Umbilical cord (tissue), 2 donors: ENCODE measurements around the gene RAB40A. TPM values are rescaled to one million over a fixed set of nuclear protein-coding genes. Genes with fewer than 3 reads are reported as not detected.
A peak's percentile ranks its signal among the peaks of the same experiment; 100 is the strongest.
"Not testable (repeated sequence)": the region's sequence is repeated elsewhere in the genome, so short reads cannot be mapped to it uniquely, and the experiment has no call there.

Experiments
- DNase-seq: peaks from one replicate; pipeline ENCODE4 v3.0.0-alpha.2; 2015; ENCODE audit warnings: low spot score
- total RNA-seq: library from RNA; depleted of rRNA; stranded (reverse); fragments of >200 nt; gene quantifications from one replicate; pipeline ENCODE4 v1.2.3, GENCODE V29; 2014; ENCODE audit warnings: low replicate concordance; ENCODE audit not compliant: insufficient read depth

Gene RAB40A
- total RNA-seq, 1 donor from 2014 or later: 11.3 TPM

DNA sequence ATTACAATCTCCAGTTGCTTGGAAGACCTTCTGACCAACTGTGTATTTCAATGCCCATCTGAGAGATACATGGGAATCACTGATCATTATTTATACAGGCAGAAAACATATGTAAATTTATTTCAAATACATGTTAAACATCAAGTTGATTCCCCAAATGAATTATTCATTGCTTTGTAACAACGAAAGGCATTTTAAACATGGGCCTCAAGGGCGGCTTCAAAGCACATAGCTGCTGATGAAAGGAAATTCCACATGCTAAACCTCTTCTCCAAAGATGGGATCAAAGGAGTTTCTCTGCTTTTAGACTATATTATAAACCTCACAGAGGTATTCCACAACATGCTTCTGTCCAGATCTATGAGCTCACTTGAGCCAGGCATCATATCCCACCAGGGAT lies 4.3 kb upstream of the RAB40A start:
- no peak for DNase-seq

DNA sequence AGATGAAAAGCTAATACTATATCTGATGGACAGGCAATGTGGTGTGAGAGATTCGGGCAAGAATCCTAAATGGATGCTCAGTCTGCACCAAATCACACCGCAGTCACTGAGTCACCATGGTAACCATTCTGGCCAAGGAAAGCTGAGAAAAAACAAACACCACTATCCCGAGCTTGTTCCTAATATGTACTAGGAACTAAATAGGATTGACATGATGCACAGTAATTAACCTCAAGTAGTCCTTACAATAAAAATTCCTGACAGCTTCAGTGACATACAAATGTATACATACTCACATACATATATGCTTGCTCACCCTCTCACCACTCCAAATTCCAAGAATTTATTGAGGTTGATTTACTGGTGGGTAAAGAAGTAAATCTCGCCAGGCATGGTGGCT lies 1.1 kb upstream of the RAB40A start:
- DNase-seq: no peak

DNA sequence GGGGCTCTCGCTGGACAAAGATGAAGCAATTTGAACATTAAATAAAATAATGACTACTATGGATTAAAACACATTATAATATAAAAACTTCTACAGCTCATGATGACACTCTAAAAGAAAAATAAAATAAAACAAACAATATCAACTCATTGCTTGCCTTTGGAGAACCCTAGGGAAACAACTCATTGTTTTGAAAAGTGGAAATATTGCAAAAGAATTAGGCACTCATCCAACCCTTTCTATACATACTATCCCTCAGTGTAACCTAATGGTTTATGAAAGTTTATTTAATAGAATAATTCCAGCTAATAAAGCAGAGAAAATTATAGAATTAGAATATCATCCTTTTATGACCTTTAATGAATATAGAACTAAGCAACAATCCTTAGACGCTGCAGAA lies 718 bp downstream of the RAB40A start:
- no peak for DNase-seq

DNA sequence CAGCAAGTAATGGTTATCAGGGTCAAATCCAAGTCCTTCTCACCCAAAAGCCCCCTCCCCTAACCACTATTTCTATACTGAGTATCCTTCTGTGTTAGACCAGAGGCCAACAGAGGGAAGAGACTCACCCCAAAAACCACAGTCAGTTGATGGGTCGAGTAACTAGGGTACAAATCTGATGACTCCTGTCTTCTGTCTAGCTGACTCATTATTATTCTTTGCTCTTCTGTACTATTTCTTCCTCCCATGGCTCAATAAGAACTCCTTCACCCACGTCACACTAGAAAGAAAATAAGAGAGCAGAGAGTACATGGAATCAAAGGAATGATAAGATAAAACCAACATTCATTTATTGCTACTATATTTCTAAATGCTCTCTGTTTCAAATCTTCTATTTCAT lies 2.0 kb downstream of the RAB40A start:
- no peak for DNase-seq

DNA sequence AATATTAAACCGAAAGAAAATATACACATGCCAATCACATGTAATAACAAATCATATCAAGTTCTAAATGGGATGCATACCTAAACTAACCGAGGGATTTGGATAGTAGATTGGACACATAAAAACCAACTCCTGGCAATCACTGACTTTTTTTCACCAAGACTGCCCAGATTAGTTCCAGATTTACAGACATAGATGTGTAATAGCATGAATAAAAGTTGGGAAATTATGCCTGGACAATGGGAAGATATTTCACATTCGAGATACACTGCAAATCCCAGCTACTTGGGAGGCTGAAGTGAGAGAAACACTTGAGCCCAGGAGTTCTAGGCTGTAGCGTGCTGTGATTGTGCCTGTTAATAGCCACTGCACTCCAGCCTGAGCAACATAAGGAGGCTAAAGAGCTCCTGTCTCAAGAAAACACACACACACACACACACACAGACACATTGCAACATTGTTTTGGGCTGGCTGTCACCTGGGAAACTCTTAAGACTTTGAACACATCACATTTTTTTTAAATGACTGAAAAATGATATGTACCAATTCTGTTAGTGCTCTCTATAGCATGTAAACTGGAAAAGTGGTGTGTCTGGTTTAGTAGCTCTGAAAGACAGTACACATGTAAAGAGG lies 5.7 kb downstream of the RAB40A start:
- DNase-seq: peak; percentile 21

DNA sequence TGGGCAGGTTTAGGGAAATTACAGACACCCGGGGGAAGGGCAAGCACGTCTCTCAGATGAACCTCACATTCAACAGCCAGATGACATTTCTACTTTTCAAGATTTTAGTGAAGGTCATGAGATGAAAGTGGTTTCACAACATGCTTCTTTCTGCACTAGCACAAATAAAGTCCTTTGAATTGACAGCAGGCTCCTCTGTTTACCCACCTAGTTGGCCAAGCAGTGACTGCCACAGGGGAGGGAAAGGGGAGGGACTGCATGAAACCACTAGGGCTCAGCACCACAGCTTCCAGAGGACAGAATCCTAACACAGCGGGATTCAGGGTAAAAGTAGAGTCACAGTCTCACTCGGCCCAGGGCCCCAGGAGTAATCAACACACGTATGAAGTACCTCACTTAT lies 6.2 kb downstream of the RAB40A start:
- DNase-seq: no peak

DNA sequence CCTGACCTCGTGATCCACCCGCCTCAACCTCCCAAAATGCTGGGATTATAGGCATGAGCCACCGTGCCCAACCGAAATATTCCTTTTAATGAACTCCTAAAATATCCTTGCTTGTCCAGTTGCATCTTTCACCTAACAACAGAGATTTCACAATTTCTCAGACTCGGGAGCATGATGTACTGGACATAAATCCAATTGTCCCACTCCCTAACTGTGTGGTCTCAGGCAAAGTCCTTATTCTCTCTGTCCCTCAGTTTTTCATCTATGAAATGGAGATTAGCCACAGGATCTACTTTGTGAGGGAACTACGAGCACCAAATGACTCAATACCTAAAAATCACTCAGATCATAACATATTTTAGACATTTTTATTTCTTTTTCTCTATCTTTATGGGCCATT lies 9.3 kb downstream of the RAB40A start:
- no peak for DNase-seq

DNA sequence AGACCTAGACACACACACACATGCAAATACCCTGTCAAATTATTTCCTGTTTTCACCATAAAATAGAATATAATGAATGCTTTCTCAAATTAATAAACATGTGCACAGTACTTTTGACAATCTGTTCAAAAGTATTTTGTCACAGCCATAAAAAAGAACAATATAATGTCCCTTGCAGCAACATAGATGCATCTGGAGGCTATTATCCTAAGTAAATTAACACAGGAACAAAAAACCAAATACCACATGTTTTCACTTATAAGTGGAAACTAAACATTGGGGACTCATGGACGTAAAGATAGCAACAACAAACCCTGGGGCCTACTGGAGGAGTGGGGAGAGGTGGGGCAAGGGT lies 15.5 kb downstream of the RAB40A start:
- no peak for DNase-seq

DNA sequence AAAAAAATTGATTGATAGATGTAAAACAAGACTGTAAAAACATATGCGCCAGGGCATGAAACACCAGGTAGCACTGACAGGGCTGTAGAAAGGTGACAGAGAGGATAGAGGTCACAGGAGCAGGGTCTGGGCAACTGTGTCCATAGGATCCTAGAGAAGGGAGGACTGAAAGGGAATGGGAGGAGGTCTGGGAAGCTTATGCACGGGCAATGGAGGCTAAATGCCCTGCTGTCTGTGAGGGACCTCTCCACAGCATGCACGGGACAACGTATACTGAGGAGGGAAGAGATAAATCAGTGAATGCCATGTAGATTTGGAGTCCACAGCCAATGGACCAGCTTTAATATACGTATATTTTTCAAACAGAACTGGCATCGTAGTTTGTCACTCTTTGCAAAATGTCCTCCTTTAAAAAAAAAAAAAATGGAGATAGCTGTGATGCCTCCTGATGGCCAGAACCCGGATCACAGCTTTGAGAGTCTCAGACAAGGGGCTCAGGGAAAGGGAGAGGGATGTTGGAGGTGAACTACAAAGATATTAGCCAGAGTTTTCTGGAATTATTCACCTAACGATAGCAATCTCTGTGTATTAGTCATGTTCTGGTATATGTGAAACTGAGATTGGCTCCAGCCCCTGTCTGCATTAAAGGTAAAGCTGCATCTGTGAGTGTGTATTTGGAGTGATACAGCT lies 16.0 kb downstream of the RAB40A start:
- peak; percentile 2 for DNase-seq

DNA sequence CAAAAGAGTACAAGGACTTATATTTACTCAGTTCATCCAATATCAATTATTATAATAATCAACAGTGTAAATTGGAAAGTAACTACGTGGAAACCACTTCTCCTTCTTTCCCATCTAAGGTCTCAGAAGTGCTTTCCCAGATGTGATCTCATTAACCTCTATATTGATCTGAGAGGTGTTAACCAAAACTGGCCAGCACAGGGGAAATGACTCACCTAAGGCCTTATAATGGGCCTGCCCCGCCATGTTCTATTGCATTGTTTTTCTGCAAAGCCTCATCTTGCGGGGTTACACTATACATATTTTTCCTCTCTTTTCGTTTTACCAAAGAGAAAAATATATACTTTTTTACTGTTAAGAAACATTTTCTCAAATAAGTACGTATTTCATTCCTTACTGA lies 20.5 kb downstream of the RAB40A start:
- no peak for DNase-seq

DNA sequence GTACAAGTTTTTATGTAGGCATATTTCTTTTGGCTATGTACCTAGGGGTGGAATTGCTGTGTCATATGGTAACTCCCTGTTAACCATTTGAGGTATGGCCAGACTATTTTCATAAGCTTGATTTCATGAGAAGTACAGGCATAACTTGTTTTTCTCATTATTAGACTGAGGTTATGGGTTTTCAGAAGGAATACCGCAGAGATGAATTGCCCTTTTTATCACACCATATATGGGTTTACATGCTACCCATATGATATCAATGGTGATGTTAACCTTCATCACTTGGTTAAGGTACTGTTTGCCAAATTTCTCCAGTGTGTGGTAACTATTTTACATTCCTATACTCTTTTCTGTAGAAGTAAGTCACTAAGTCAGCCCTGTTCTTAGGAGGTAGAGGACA lies 23.5 kb downstream of the RAB40A start:
- DNase-seq: no peak

DNA sequence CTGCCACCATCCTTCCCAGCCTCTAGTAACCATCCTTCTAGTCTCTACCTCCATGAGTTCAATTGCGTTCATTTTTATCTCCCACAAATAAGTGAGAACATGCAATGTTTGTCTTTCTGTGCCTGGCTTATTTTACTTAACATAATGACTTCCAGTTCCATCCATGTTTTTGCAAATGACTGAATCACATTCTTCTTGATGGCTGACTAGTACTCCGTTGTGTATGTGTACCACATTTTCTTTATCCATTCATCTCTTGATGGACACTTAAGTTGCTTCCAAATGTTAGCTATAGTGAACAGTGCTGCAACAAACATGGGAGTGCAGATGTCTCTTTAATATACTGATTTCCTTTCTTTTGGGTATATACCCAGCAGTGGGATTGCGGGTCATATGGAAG lies 25.7 kb downstream of the RAB40A start:
- DNase-seq: not testable (repeated sequence)

DNA sequence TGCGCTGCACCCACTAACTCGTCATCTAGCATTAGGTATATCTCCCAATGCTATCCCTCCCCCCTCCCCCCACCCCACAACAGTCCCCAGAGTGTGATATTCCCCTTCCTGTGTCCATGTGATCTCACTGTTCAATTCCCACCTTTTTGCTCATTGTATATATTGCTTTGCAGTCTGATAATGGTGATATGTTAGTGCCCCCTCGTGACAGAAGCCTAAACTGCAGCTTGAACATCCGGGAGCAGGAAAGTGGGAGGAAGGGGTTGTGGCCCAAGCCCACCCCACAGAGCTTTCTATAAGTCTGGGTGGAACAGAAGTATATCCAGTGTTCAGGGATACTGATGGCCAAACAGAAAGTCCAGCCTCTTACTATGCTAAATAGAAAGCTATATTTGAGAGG lies 29.6 kb downstream of the RAB40A start:
- peak; percentile 19 for DNase-seq

DNA sequence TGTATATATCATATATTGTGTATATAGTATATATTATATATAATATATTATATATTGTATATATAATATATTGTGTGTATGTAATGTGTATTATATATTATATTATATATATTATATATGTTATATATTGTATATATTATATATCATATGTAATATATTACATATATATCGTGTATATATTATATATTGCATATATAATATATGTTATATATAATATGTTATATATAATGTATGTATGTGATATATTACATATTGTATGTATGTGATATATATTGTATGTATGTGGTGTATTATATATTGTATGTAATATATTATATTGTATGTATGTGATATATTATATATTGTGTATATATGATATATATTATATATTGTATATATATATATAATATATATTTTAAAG lies 30.5 kb downstream of the RAB40A start:
- DNase-seq: no peak

DNA sequence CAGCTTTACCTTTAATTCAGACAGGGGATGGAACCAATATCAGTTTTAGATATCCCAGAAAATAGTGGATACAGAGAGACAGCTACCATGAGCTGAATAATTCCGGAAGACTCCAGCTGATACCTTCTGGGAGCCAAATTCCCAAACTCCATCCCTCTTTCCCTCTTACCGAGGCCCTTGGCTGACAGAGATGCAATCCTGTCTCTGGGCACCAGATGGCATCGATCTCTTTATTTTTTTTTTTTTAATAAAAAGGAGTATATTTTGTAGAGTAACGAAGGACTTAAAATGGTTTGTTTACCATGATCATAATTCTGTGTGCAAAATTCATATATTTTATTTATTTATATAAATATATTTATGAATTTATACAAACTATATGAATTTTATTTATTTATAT lies 31.0 kb downstream of the RAB40A start:
- no peak for DNase-seq

DNA sequence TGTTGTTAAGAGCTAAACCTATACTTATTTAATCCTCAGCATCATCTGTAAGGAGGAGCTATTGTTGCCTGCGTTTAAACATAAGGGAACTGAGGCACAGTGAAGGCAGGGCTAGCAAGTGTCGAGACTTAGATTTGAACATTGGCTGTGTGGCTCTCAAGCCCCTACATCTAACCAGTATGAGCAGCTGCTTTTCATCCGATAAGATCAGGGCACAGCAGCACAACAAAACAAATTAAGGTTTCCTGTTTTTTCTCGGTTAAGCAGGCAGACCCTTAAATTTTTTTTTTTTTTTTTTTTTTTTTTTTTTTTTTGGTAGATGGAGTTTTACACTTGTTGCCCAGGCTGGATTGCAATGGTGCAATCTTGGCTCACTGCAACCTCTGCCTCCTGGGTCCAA lies 35.6 kb downstream of the RAB40A start:
- no peak for DNase-seq

DNA sequence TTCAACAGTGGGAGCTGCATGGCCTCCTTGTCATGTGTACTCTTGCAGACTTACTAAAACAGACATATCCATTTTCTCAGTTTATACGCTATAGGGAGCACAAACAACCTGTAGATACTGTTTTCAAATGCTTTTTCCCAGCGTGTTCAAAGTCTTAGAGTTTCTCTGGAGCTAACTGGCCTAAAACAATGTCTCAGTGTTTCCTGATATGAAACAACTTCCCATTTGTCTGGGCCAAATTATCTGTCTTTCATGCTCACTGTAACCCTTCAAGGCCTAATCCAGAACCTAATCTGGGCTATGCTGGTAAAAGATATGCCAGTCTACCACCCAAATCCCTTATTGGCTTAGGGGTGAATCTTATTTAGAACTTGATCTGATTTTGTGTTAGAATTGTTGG lies 38.8 kb downstream of the RAB40A start:
- no peak for DNase-seq

DNA sequence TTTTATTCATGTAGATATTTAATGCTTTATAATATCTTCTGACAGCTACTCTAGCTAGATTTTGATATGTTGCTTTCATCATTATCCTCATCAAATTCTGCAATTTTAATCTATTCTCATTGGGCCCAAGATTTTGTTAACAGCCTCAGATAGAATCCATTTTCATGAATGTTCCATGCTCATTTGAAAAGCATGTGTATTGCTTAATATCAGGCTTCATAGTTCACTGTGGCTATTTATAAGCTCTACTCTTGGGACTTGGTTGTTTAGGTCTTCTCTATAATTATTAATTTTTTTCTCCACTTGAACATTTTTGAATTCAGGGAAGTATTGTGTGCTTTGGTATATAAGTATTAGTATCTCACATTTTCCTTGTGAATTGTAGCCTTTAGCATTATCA lies 41.8 kb downstream of the RAB40A start:
- DNase-seq: no peak

DNA sequence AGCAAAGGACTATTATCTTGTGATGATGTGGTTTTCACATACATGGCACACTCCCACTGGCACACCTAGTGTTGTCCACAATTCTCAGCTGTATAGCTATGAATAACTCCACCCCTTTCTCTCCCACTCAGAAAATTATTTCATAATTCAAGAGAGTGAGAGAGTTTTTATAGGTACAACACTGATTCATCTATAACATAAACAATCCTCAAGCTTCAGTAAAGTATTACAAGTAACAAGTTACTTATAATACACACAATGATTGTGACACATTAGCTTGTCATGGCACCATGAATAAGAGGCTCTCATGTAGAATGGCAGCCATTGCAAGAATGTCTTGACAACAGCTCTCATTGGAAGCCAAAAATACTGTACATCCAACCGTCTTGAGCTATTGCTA lies 43.9 kb downstream of the RAB40A start:
- no peak for DNase-seq

DNA sequence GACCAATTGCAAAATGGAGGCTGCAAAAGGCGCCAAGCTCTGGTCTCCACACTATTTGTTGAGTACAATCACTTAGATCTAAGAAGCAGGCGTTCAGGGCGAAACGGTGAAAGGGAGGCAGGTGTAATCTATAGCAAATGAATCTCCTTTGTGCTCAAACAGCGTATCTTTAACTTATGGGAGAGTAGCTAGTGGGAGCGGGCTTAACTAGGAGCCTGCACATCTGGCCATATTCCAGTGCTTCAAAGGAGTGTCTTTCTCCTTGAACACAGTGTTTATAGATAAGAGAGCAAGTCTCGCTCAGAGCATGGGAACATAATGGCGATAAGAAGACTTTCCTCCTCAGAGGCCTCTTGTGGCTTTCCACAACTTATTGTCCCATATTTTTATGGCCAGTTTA lies 49.3 kb downstream of the RAB40A start:
- not testable (repeated sequence) for DNase-seq

DNA sequence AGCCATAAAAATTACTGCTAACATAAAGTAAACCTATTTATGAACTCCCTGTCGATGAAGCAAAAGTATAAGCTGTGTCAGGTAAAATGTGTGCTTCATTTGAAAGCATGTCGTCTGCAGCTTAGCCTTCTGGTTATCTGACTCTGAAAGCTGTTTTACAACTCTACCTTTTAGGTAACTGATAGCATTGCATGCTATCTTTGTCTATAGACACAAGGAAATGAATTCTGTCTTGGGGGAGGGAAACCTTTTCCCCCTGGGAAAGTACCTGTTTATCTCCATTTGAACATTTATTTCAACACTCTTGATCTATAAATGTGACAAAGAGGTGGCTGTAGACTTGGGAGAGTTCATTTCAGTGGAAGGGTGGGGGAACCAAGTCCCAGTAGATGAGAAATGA lies 51.4 kb downstream of the RAB40A start:
- DNase-seq: no peak

DNA sequence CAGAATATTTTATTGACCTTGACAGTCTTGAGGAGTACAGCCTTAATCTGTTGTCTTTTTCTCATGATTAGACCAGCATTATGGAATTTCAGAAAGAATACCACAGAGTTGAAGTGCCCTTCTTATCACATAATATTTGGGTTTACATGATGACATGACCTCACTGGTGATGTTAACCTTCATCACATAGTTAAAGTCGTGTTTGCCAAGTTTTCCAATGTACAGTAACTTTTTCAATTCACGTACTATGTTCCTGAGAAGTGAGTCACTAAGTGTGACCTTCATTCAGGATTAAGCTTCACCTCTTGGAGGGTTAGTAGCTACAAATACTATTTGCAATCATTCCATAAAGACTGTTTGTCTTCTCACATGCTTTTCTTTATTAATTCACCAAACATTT lies 52.1 kb downstream of the RAB40A start:
- no peak for DNase-seq

DNA sequence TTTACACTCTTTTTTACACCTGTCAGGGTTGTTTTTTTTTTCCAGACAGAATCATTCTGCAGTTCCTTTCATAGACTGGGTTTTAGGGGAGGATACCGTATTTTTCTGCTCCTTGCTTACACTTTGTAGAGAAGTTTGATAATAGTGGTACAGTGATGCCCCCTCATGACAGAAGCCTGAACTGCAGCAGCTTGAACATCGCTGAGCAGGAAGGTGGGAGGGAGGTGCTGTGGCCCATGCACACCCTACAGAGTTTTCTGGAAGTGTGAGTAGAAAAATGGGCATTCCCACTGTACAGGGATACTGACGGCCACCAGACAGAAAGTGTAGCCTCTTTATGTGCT lies 54.5 kb downstream of the RAB40A start:
- peak; percentile 79 for DNase-seq
